PFSK-1 (cell line): ENCODE data around the gene HIVEP2.

Experiments
- FOXP2 ChIP-seq: optimal IDR thresholded peaks from 2 replicates; pipeline ENCODE3; 2011; ENCODE audit warnings: borderline replicate concordance, control low read depth, inconsistent platforms; ENCODE audit not compliant: insufficient read depth; ENCODE audit errors: extremely low read length, extremely low read depth
- POLR2AphosphoS5 ChIP-seq: IDR thresholded peaks from 2 replicates; pipeline ENCODE4 v1.6.1; 2012; ENCODE audit warnings: low read depth, mild to moderate bottlenecking, control low read depth, low read length, moderate library complexity
- SIN3A ChIP-seq: IDR thresholded peaks from 2 replicates; pipeline ENCODE4 v1.6.1; 2012; ENCODE audit warnings: mild to moderate bottlenecking, low read length, moderate library complexity, borderline replicate concordance; ENCODE audit not compliant: insufficient read depth
- TAF1 ChIP-seq: IDR thresholded peaks from 2 replicates; pipeline ENCODE4 v1.6.1; 2012; ENCODE audit warnings: low read length, control low read depth, borderline replicate concordance; ENCODE audit not compliant: insufficient read depth
- TF ChIP-seq, protein P1 (sequence below), 2 experiments: IDR thresholded peaks; 2 replicates each; pipeline versions ENCODE4 v1.6.1 to v1.8.0; 2011 to 2012; ENCODE audit warnings: low read depth in 2 of 2, low read length in 2 of 2, control low read depth in 1 of 2, inconsistent platforms in 1 of 2, mild to moderate bottlenecking in 1 of 2, moderate library complexity in 1 of 2; ENCODE audit not compliant: insufficient read depth in 1 of 2

The HIVEP2 gene

DNA sequence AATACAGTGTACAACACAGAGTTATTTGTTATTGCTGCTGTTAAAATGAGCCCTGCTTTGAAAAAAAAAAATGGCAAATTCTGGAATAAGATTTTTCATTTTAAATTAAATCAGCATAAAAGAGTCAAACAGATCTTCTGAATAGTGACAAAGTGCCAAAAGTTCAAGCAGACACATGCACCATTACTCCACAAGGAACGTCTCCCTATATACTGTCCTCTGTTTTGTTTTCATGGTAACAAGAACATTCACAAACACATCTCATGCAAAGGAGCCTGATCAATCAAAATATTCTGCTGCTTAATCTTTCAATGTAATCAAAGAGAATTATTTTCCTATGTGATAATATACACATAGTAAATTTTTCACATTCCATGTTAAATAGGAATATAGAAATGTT, 2.7 kb downstream of the HIVEP2 start:
- no peak for TF ChIP-seq FOXP2
- TF ChIP-seq TAF1: no peak
- TF ChIP-seq POLR2AphosphoS5: no peak
- TF ChIP-seq, protein P1, sequence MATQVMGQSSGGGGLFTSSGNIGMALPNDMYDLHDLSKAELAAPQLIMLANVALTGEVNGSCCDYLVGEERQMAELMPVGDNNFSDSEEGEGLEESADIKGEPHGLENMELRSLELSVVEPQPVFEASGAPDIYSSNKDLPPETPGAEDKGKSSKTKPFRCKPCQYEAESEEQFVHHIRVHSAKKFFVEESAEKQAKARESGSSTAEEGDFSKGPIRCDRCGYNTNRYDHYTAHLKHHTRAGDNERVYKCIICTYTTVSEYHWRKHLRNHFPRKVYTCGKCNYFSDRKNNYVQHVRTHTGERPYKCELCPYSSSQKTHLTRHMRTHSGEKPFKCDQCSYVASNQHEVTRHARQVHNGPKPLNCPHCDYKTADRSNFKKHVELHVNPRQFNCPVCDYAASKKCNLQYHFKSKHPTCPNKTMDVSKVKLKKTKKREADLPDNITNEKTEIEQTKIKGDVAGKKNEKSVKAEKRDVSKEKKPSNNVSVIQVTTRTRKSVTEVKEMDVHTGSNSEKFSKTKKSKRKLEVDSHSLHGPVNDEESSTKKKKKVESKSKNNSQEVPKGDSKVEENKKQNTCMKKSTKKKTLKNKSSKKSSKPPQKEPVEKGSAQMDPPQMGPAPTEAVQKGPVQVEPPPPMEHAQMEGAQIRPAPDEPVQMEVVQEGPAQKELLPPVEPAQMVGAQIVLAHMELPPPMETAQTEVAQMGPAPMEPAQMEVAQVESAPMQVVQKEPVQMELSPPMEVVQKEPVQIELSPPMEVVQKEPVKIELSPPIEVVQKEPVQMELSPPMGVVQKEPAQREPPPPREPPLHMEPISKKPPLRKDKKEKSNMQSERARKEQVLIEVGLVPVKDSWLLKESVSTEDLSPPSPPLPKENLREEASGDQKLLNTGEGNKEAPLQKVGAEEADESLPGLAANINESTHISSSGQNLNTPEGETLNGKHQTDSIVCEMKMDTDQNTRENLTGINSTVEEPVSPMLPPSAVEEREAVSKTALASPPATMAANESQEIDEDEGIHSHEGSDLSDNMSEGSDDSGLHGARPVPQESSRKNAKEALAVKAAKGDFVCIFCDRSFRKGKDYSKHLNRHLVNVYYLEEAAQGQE (IDR thresholded peaks at IDR 0.05; ENCODE audit: insufficient read depth in 1 of 2, low read depth in 2 of 2, low read length in 2 of 2): no peak
- no peak for TF ChIP-seq SIN3A

DNA sequence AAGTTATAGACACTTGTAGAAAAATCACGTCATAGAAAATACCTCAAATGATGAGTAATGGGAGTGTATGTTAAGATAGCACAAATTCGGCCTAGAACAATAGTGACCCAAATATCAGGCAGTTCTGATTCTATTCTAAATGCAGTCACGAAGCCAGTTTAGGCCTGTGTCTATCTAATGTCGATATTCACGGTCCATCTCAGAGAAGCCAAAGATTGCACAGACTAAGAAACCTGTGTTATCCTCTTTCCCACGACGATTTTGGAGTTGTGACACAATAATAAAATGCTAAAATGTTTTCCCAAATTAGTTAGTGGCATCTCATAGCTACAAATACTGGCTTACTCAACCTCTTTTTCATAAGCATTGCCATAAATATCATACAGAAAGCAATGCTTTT, 4.0 kb downstream of the HIVEP2 start:
- TF ChIP-seq, protein P1 (IDR thresholded peaks at IDR 0.05; ENCODE audit: insufficient read depth in 1 of 2, low read depth in 2 of 2, low read length in 2 of 2): no peak
- TF ChIP-seq SIN3A: no peak
- no peak for TF ChIP-seq FOXP2
- TF ChIP-seq POLR2AphosphoS5: no peak
- no peak for TF ChIP-seq TAF1

DNA sequence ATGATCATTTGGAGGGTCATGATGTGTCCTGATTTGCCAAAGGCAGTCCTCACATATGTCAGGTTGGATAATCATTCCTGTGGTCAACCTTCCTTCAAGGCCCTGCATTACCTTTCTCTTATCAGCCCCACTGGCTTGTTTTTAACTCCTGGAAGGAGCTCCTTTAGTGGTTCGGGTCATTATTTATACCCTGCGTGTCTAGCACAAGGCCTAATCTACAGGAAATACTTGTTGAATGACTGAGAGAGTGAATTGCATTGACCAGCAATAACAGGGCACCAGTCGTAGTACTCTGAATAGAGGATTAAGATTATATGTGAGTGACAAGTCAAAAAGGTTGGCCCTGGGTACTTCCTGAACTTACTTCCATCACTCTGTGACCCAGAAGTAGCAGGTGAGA, 4.5 kb downstream of the HIVEP2 start:
- TF ChIP-seq POLR2AphosphoS5 (no peak), FOXP2 (no peak), SIN3A (no peak), TAF1 (no peak)
- TF ChIP-seq, protein P1 (IDR thresholded peaks at IDR 0.05; ENCODE audit: insufficient read depth in 1 of 2, low read depth in 2 of 2, low read length in 2 of 2): no peak

DNA sequence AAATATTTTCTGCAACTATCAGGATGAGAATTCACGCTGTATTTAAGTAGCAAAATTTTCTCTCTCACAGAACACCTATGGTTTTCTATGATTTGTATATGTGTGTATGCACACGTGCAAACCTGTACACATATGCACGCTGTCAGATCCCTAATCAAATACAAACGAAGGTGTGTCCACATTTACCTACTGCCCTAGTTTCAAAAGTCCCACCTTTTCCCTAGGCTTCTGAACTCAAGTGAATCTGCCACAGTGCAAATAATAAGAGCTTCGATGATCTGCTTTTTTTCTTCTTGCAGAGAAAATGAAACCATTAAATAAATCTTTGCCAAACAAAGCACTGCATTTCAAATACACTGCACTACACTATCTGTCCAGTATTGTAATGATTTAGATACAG, 6.5 kb downstream of the HIVEP2 start:
- TF ChIP-seq FOXP2: no peak
- no peak for TF ChIP-seq SIN3A
- TF ChIP-seq POLR2AphosphoS5: no peak
- no peak for TF ChIP-seq TAF1
- TF ChIP-seq, protein P1 (IDR thresholded peaks at IDR 0.05; ENCODE audit: insufficient read depth in 1 of 2, low read depth in 2 of 2, low read length in 2 of 2): no peak

DNA sequence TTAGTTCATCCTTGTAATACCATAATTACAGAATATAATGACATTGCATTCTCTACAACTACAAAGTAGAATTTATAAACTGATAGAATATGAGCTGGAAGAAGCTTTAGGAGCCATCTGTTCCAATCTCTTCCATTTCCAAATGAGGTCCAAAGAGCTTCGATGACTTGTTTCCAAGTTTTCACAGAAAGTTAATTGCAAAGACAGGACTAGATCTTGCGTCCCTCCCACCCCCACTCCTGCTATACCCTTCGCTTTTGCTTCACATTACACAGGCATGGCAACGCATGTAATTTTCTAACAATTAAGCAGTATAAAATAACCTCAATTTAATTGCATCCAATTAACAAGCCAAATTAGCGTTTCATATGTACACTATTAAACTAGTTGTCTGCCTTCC, 7.0 kb downstream of the HIVEP2 start:
- TF ChIP-seq POLR2AphosphoS5 (no peak), SIN3A (no peak)
- TF ChIP-seq, protein P1 (IDR thresholded peaks at IDR 0.05; ENCODE audit: insufficient read depth in 1 of 2, low read depth in 2 of 2, low read length in 2 of 2): no peak
